Measurements from ENCODE around the gene DHX35. TPM values are rescaled to one million over a fixed set of nuclear protein-coding genes. Genes with fewer than 3 reads are reported as not detected.

The DHX35 gene
- total RNA-seq, 4 donors from 2014 or later, result 14.9 to 24.0 (median 15.9) TPM

DNA sequence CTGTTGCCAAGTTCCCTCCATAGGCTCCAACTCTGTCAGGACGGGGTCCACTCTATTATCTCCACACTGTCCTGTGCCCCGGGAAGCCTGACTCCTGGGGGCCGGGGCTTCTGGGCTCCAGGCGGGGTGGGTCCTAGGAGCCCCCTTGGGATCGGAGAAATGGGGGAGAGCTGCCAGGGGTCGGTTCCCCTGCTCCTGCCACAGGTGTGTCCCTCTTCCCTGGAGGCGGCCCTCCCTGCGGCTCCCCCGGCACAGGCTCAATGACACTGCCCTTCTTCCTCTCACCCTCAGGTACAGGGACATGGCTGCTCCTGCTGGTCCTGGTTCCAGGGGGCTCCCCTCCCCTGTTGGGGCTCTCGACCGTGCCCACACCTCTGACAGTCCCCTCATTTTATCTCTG is 110.0 kb downstream of the DHX35 start:
- TF ChIP-seq EP300 (IDR thresholded peaks at IDR 0.05) (no peak), POLR2A (IDR thresholded peaks at IDR 0.05) (no peak)
- TF ChIP-seq, protein P1, sequence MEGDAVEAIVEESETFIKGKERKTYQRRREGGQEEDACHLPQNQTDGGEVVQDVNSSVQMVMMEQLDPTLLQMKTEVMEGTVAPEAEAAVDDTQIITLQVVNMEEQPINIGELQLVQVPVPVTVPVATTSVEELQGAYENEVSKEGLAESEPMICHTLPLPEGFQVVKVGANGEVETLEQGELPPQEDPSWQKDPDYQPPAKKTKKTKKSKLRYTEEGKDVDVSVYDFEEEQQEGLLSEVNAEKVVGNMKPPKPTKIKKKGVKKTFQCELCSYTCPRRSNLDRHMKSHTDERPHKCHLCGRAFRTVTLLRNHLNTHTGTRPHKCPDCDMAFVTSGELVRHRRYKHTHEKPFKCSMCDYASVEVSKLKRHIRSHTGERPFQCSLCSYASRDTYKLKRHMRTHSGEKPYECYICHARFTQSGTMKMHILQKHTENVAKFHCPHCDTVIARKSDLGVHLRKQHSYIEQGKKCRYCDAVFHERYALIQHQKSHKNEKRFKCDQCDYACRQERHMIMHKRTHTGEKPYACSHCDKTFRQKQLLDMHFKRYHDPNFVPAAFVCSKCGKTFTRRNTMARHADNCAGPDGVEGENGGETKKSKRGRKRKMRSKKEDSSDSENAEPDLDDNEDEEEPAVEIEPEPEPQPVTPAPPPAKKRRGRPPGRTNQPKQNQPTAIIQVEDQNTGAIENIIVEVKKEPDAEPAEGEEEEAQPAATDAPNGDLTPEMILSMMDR (IDR thresholded peaks at IDR 0.05), result no peak

GRCh38 chr20:39072653-39073052 is 110.5 kb downstream of the DHX35 start:
- Histone ChIP-seq H3K4me3 (no peak overlapping the region), H3K4me1 (no peaks in the 10 kb centered on the region), H3K36me3 (no peaks in the 10 kb centered on the region), H3K27me3 (peaks cover 0 to 4% of the 10 kb centered on the region in 2 donors), H3K27ac (no peak overlapping the region), H3K9me3 (peaks cover 0 to 13% (median 0%) of the 10 kb centered on the region in 4 donors)
- 91 to 96% methylated on average over 2 of the region's 2 CpGs for WGBS, 2 donors
- TF ChIP-seq EP300 (IDR thresholded peaks at IDR 0.05) (no peak), POLR2A (IDR thresholded peaks at IDR 0.05) (no peak)
- TF ChIP-seq, protein P1 (IDR thresholded peaks at IDR 0.05), result no peak
- DNase-seq (ENCODE audit: low spot score in 2 of 2), result no peak

More for the DNA sequence above, 110.0 kb downstream of the DHX35 start:
- Histone ChIP-seq H3K27me3 (peaks cover 0 to 4% of the 10 kb centered on the region in 2 donors), H3K4me1 (no peaks in the 10 kb centered on the region), H3K4me3 (no peak overlapping the region), H3K9me3 (peaks cover 0 to 13% (median 0%) of the 10 kb centered on the region in 4 donors), H3K27ac (no peak overlapping the region), H3K36me3 (no peaks in the 10 kb centered on the region)
- no peak for DNase-seq (ENCODE audit: low spot score in 2 of 2)
- 86 to 91% methylated on average over 11 of the region's 11 CpGs for WGBS, 2 donors

DNA sequence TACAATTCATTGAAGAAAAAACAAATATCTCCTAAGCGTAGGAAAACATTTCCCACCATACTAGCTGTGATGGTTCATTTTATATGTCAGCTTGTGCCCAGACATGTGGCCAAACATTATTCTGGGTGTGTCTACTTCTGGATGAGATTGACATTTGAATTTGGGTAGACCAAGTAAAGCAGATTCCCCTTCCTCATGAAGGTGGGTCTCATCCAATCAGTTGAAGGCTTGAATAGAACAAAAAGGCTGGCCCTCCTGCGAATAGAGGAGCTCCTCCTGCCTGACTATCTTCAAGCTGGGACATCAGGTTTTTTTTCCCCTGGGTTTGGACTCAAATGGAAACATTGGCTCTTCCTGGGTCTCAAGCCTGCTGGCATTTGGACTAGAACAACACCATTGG is 113.6 kb downstream of the DHX35 start:
- Histone ChIP-seq H3K36me3 (no peaks in the 10 kb centered on the region), H3K27me3 (peaks cover 0 to 2% of the 10 kb centered on the region in 2 donors), H3K4me1 (no peaks in the 10 kb centered on the region), H3K27ac (no peak overlapping the region), H3K9me3 (no peaks in the 10 kb centered on the region), H3K4me3 (no peak overlapping the region)
- WGBS, 2 donors, result 83 to 90% methylated on average over 2 of the region's 2 CpGs
- TF ChIP-seq EP300 (IDR thresholded peaks at IDR 0.05), result no peak
- no peak for TF ChIP-seq POLR2A (IDR thresholded peaks at IDR 0.05)
- TF ChIP-seq, protein P1 (IDR thresholded peaks at IDR 0.05), result no peak
- no peak for DNase-seq (ENCODE audit: low spot score in 2 of 2)

DNA sequence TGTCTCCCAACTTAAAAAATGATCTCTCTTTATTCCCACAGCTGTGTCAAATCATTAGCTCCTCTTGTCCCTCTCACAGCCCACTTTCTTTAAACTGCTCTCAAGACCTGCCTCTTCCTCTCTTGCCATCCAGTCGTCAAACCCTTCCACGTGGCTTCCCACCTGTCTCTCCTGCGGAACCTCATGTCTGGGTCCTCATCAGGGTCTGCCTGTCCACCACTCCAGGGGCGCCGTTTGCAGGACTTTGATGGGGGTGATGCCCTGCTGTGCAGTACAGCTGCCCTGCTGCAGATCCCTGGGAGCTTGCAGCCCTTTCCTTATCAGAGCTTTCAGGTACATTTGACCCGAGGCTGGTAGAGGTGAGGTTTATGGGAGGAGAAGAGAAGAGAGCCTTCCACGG is 114.8 kb downstream of the DHX35 start:
- H3K36me3 ChIP-seq, result no peaks in the 10 kb centered on the region
- no peak overlapping the region for H3K4me3 ChIP-seq
- TF ChIP-seq POLR2A (IDR thresholded peaks at IDR 0.05), result no peak
- 54% methylated on average over 7 of the region's 7 CpGs for WGBS, 2 donors
- H3K9me3 ChIP-seq, result no peaks in the 10 kb centered on the region
- no peaks in the 10 kb centered on the region for H3K4me1 ChIP-seq
- no peak for DNase-seq (ENCODE audit: low spot score in 2 of 2)
- no peak overlapping the region for H3K27ac ChIP-seq
- no peaks in the 10 kb centered on the region for H3K27me3 ChIP-seq

DNA sequence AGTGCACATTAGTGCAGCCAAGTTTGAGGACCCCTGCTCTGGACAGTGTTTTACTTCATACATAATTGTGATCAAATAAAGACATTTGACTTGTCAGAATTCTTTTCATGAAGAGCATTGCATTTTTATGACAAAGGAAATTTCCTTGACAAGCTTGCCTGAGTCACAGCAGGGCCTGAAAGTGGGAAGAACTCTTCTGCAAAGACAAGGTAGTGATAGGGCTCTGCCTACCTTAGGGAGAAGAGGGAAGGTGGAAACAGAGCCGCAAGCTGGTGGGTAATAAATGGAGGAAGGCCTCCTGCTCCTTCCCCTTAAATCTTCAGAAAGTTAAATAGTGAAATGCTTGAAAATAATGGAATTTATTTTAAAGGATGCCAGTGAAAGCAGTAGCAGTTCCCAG is 118.2 kb downstream of the DHX35 start:
- no peak for DNase-seq (ENCODE audit: low spot score in 2 of 2)
- Histone ChIP-seq H3K27me3 (no peaks in the 10 kb centered on the region), H3K4me3 (no peak overlapping the region), H3K4me1 (no peaks in the 10 kb centered on the region), H3K9me3 (no peaks in the 10 kb centered on the region), H3K27ac (no peak overlapping the region), H3K36me3 (no peaks in the 10 kb centered on the region)
- TF ChIP-seq, protein P1 (IDR thresholded peaks at IDR 0.05), result no peak
- TF ChIP-seq POLR2A (IDR thresholded peaks at IDR 0.05) (no peak), EP300 (IDR thresholded peaks at IDR 0.05) (no peak)
- WGBS, 2 donors, result 91% methylated on average over 1 of the region's 1 CpG

- WGBS, 2 donors, result 13 to 14% methylated on average over 5 of the region's 5 CpGs
- H3K36me3 ChIP-seq, result no peaks in the 10 kb centered on the region
- TF ChIP-seq POLR2A (IDR thresholded peaks at IDR 0.05), result no peak
- TF ChIP-seq, protein P1 (IDR thresholded peaks at IDR 0.05), result peak; percentile 70 to 86 (median 81)
- no peak overlapping the region for H3K4me3 ChIP-seq
- no peaks in the 10 kb centered on the region for H3K4me1 ChIP-seq
- peak; percentile 75 to 95 for DNase-seq (ENCODE audit: low spot score in 2 of 2)
- H3K27me3 ChIP-seq, result no peaks in the 10 kb centered on the region
- H3K9me3 ChIP-seq, result peaks cover 0 to 3% (median 0%) of the 10 kb centered on the region in 4 donors
- H3K27ac ChIP-seq, result no peak overlapping the region
These were observed 119.1 kb downstream of the DHX35 start for GRCh38 chr20:39081255-39081654.

Data from tibial nerve (tissue), 4 donors.